WTC11 (cell line): ENCODE data around the gene CRELD2. TPM values are rescaled to one million over a fixed set of nuclear protein-coding genes. Genes with fewer than 3 reads are reported as not detected.

Source experiments
- ATAC-seq: fragments of 200-7000 bp; cut with Tn5 transposase; 2 replicates; pipeline ENCODE4 v1.10.0; 2021; ENCODE audit warnings: mild to moderate bottlenecking, moderate library complexity
- CTCF ChIA-PET: fragments of 300-600 bp; sonication (Branson Sonifier 250); formaldehyde crosslinking; loops from one replicate; lab custom pipeline; 2021; ENCODE audit warnings: antibody characterized with exemption; lab: Charles Lee
- POLR2A ChIA-PET: fragments of 350-600 bp; sonication (Branson Sonifier 250); formaldehyde crosslinking; loops from one replicate; lab custom pipeline; 2021; ENCODE audit warnings: antibody characterized with exemption; lab: Charles Lee
- DNase-seq: peaks from one replicate; pipeline ENCODE4 v3.0.0; 2021; ENCODE audit warnings: low spot score
- H3K27ac Mint-ChIP-seq: 2 replicates; pipeline ENCODE4 v1.8.0; 2021; ENCODE audit warnings: mixed read lengths
- H3K27me3 Mint-ChIP-seq: 2 replicates; pipeline ENCODE4 v1.8.0; 2021; ENCODE audit warnings: low read depth, mild to moderate bottlenecking, moderate library complexity, mixed read lengths
- H3K36me3 Mint-ChIP-seq: 2 replicates; pipeline ENCODE4 v1.8.0; 2021; ENCODE audit warnings: mixed read lengths
- H3K4me1 Mint-ChIP-seq: 2 replicates; pipeline ENCODE4 v1.8.0; 2022; ENCODE audit warnings: mixed read lengths
- H3K4me3 Mint-ChIP-seq: 2 replicates; pipeline ENCODE4 v1.8.0; 2021; ENCODE audit warnings: mild to moderate bottlenecking, moderate library complexity, mixed read lengths
- H3K9me3 Mint-ChIP-seq: 2 replicates; pipeline ENCODE4 v1.8.0; 2021; ENCODE audit warnings: mixed read lengths
- AR ChIP-seq: fragments of 250-450 bp; sonication (Bioruptor Pico); IDR thresholded peaks from 2 replicates; pipeline ENCODE4 v1.9.0; 2021; ENCODE audit warnings: mild to moderate bottlenecking
- ATF3 ChIP-seq: sonication (generic); formaldehyde crosslinking; conservative IDR thresholded peaks from 2 replicates; pipeline ENCODE4 v1.8.1; 2022; ENCODE audit warnings: mild to moderate bottlenecking, missing genetic modification reagents
- CBFB ChIP-seq: sonication (generic); formaldehyde crosslinking; IDR thresholded peaks from 2 replicates; pipeline ENCODE4 v1.8.1; 2022; ENCODE audit warnings: mild to moderate bottlenecking, low read depth, missing genetic modification reagents
- E2F5 ChIP-seq: sonication (generic); formaldehyde crosslinking; IDR thresholded peaks from 2 replicates; pipeline ENCODE4 v1.8.1; 2022; ENCODE audit warnings: mild to moderate bottlenecking, moderate library complexity, missing genetic modification reagents
- ERG ChIP-seq: fragments of 250-450 bp; sonication (Bioruptor Pico); IDR thresholded peaks from 2 replicates; pipeline ENCODE4 v1.8.0; 2021; ENCODE audit warnings: mild to moderate bottlenecking
- FOXJ3 ChIP-seq: sonication (generic); formaldehyde crosslinking; IDR thresholded peaks from 2 replicates; pipeline ENCODE4 v1.9.0; 2021; ENCODE audit warnings: missing genetic modification reagents, mild to moderate bottlenecking, borderline replicate concordance
- FOXP1 ChIP-seq: sonication (generic); formaldehyde crosslinking; IDR thresholded peaks from 2 replicates; pipeline ENCODE4 v1.8.0; 2022; ENCODE audit warnings: missing genetic modification reagents, mild to moderate bottlenecking, moderate library complexity, borderline replicate concordance
- FOXP4 ChIP-seq: sonication (generic); formaldehyde crosslinking; IDR thresholded peaks from 2 replicates; pipeline ENCODE4 v1.8.0; 2022; ENCODE audit warnings: mild to moderate bottlenecking, missing genetic modification reagents
- IRF1 ChIP-seq: sonication (generic); formaldehyde crosslinking; IDR thresholded peaks from 2 replicates; pipeline ENCODE4 v1.8.0; 2023; ENCODE audit warnings: missing genetic modification reagents
- JUN ChIP-seq: sonication (generic); formaldehyde crosslinking; IDR thresholded peaks from 2 replicates; pipeline ENCODE4 v1.8.0; 2023; ENCODE audit warnings: mild to moderate bottlenecking, missing genetic modification reagents
- NR2C2 ChIP-seq: sonication (generic); formaldehyde crosslinking; IDR thresholded peaks from 2 replicates; pipeline ENCODE4 v1.8.0; 2022; ENCODE audit warnings: mild to moderate bottlenecking, missing genetic modification reagents
- OVOL2 ChIP-seq: fragments of 250-450 bp; sonication (Bioruptor Pico); IDR thresholded peaks from 2 replicates; pipeline ENCODE4 v1.9.0; 2021; ENCODE audit warnings: mild to moderate bottlenecking, borderline replicate concordance
- SOX15 ChIP-seq: fragments of 250-450 bp; sonication (Bioruptor Pico); IDR thresholded peaks from 2 replicates; pipeline ENCODE4 v1.9.0; 2021; ENCODE audit warnings: mild to moderate bottlenecking
- ZMAT4 ChIP-seq: fragments of 250-450 bp; sonication (Bioruptor Pico); IDR thresholded peaks from 2 replicates; pipeline ENCODE4 v1.9.0; 2021; ENCODE audit warnings: mild to moderate bottlenecking
- ZNF219 ChIP-seq: sonication (generic); formaldehyde crosslinking; IDR thresholded peaks from 2 replicates; pipeline ENCODE4 v1.8.0; 2023; ENCODE audit warnings: missing genetic modification reagents, mild to moderate bottlenecking, borderline replicate concordance
- ZNF512 ChIP-seq: sonication (generic); formaldehyde crosslinking; IDR thresholded peaks from 2 replicates; pipeline ENCODE4 v1.8.1; 2022; ENCODE audit warnings: missing genetic modification reagents, borderline replicate concordance
- ZNF671 ChIP-seq: fragments of 250-450 bp; sonication (Bioruptor Pico); IDR thresholded peaks from 2 replicates; pipeline ENCODE4 v1.8.0; 2021; ENCODE audit warnings: mild to moderate bottlenecking
- total RNA-seq: library from RNA; stranded (reverse); gene quantifications from 3 replicates; pipeline ENCODE4 v1.2.3, GENCODE V29; 2021

The CRELD2 gene
- total RNA-seq, 1 experiment from 2014 or later = 42.8 TPM

- no peak for ATAC-seq
- DNase-seq = no peak
- Mint-ChIP-seq H3K36me3 (peaks cover 6% of the 10 kb centered on the region; the same call in 1 of the 2 replicates), H3K27me3 (peaks cover 12% of the 10 kb centered on the region), H3K9me3 (no peaks in the 10 kb centered on the region), H3K4me1 (peaks cover 12% of the 10 kb centered on the region), H3K4me3 (0 out of 2 replicates have a peak overlapping the region, but pooled peaks have one; percentile 31), H3K27ac (peak overlapping the region; percentile 76; the same call in 1 of the 2 replicates)
- POLR2A ChIA-PET = no interaction called here
- CTCF ChIA-PET = interaction anchor here (0.9 to 1.4 kb wide), 2 partner anchors 56 to 103 kb away, joined by 3 to 6 read pairs; no protein-coding TSS in a partner anchor
- TF ChIP-seq IRF1 (CRISPR knock-in tag) = no peak
- no peak for TF ChIP-seq ERG (CRISPR knock-in tag)
- TF ChIP-seq ZNF219 (CRISPR knock-in tag) = no peak
- TF ChIP-seq ZNF671 (CRISPR knock-in tag) = no peak
- TF ChIP-seq SOX15 = no peak
- no peak for TF ChIP-seq FOXP1 (CRISPR knock-in tag)
- no peak for TF ChIP-seq FOXP4 (CRISPR knock-in tag)
- TF ChIP-seq FOXJ3 (CRISPR knock-in tag) = no peak
- TF ChIP-seq OVOL2 (CRISPR knock-in tag) = no peak
- no peak for TF ChIP-seq NR2C2 (CRISPR knock-in tag)
- no peak for TF ChIP-seq JUN (CRISPR knock-in tag)
- no peak for TF ChIP-seq CBFB (CRISPR knock-in tag)
- TF ChIP-seq ATF3 (CRISPR knock-in tag) = no peak
- TF ChIP-seq E2F5 (CRISPR knock-in tag) = no peak
- no peak for TF ChIP-seq AR (CRISPR knock-in tag)
- no peak for TF ChIP-seq ZMAT4 (CRISPR knock-in tag)
- no peak for TF ChIP-seq ZNF512 (CRISPR knock-in tag)
Observed at GRCh38 chr22:49927483-49928184, 9.2 kb downstream of the CRELD2 start.
